ENCODE measurements around the gene TGFBR1. TPM values are rescaled to one million over a fixed set of nuclear protein-coding genes. Genes with fewer than 3 reads are reported as not detected.

The TGFBR1 gene
- total and polyA plus RNA-seq, 7 experiments from 2014 or later, result 18.3 to 95.5 (median 27.8) TPM

DNA sequence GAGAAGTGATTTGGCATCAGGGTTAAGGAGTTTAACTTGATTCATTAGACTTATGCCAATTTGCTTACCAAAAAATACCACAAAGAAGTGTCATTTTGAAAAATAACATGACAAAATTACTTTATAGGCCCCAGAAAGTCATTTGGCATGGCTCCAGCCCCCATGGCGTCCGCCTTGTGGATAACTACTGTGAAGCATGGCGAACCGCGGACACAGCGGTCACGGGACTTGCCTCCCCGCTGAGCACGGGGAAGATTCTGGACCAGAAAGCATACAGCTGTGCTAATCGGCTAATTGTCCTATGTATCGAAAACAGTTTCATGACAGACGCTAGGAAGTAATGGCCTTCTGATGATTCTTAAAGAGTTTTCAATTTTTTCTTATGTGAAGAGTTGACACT, 35.4 kb upstream of the TGFBR1 start:
- Histone ChIP-seq H3K4me3 (ENCODE audit: low read length) (no peak overlapping the region), H3K9me3 (ENCODE audit: control insufficient read depth in 2 of 3, low read length in 3 of 3) (no peaks in the 10 kb centered on the region), H3K27me3 (ENCODE audit: control insufficient read depth in 2 of 2, insufficient read depth in 2 of 2, low read length in 2 of 2) (no peaks in the 10 kb centered on the region), H3K27ac (ENCODE audit: low read depth, low read length) (no peak overlapping the region), H3K36me3 (ENCODE audit: control insufficient read depth in 2 of 3, insufficient read depth in 3 of 3, low read length in 3 of 3) (no peaks in the 10 kb centered on the region), H3K4me1 (ENCODE audit: control insufficient read depth in 2 of 2, insufficient read depth in 2 of 2, low read length in 2 of 2) (peaks cover 13 to 27% of the 10 kb centered on the region in 2 donors)
- ChIA-PET CTCF (no interaction called here), POLR2A (interaction anchor here (1.6 kb wide), 1 partner anchor 11 kb away, joined by 8 read pairs; no protein-coding TSS in a partner anchor)
- Mint-ChIP-seq H3K4me1 (peaks cover 21 to 83% (median 66%) of the 10 kb centered on the region in 7 donors), H3K9me3 (peaks cover 0 to 8% (median 0%) of the 10 kb centered on the region in 11 donors), H3K4me3 (peak overlapping the region in 6 of 10 donors; percentile 34 to 59 (median 48)), H3K27me3 (no peaks in the 10 kb centered on the region), H3K36me3 (peaks cover 0 to 30% (median 0%) of the 10 kb centered on the region in 5 donors), H3K27ac (peak overlapping the region; percentile 53 to 91 (median 82))
- DNase-seq (no peak), ATAC-seq (no peak)
- intact Hi-C loops (cut with micrococcal nuclease), result loop anchor here in 1 of 2 donors (1.0 to 2.0 kb wide), 2 partner anchors 10 to 15 kb away; no protein-coding TSS in a partner anchor

DNA sequence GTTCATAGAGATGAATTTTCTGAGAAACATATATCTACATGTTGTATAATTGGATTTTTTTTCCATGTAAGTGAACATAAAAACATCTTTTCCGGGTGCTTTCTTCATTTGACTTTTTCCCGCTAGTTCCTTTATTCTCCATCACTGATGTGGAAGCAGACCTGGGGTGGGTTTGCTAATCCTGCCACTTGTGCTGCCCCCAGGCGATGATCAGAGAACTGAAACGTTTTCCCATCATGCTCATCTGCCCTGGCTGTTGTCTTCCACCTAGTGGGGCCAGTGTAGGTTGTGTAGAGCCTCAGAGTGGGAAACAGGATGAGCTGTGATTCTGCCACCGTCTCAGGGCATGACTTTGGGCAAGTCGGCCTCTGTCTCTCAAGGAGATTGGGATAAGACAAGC, 34.2 kb upstream of the TGFBR1 start:
- H3K27ac ChIP-seq (ENCODE audit: low read depth, low read length), result no peak overlapping the region
- no peaks in the 10 kb centered on the region for H3K9me3 ChIP-seq (ENCODE audit: control insufficient read depth in 2 of 3, low read length in 3 of 3)
- intact Hi-C loops (cut with micrococcal nuclease), result no loop called here
- H3K4me1 ChIP-seq (ENCODE audit: control insufficient read depth in 2 of 2, insufficient read depth in 2 of 2, low read length in 2 of 2), result peaks cover 13 to 31% of the 10 kb centered on the region in 2 donors
- no peak for DNase-seq
- H3K27me3 ChIP-seq (ENCODE audit: control insufficient read depth in 2 of 2, insufficient read depth in 2 of 2, low read length in 2 of 2), result no peaks in the 10 kb centered on the region
- Mint-ChIP-seq H3K9me3 (peaks cover 0 to 6% (median 0%) of the 10 kb centered on the region in 11 donors), H3K36me3 (peaks cover 0 to 28% (median 0%) of the 10 kb centered on the region in 5 donors), H3K4me3 (peak overlapping the region in 1 of 10 donors; percentile 43), H3K27me3 (no peaks in the 10 kb centered on the region), H3K27ac (peak overlapping the region in 6 of 9 donors; percentile 45 to 70 (median 56)), H3K4me1 (peaks cover 31 to 85% (median 68%) of the 10 kb centered on the region in 7 donors)
- H3K4me3 ChIP-seq (ENCODE audit: low read length), result no peak overlapping the region
- ChIA-PET POLR2A (no interaction called here), CTCF (interaction anchor here (1.0 kb wide), 1 partner anchor 12 kb away, joined by 4 read pairs; no protein-coding TSS in a partner anchor)
- no peak for ATAC-seq
- H3K36me3 ChIP-seq (ENCODE audit: control insufficient read depth in 2 of 3, insufficient read depth in 3 of 3, low read length in 3 of 3), result no peaks in the 10 kb centered on the region

DNA sequence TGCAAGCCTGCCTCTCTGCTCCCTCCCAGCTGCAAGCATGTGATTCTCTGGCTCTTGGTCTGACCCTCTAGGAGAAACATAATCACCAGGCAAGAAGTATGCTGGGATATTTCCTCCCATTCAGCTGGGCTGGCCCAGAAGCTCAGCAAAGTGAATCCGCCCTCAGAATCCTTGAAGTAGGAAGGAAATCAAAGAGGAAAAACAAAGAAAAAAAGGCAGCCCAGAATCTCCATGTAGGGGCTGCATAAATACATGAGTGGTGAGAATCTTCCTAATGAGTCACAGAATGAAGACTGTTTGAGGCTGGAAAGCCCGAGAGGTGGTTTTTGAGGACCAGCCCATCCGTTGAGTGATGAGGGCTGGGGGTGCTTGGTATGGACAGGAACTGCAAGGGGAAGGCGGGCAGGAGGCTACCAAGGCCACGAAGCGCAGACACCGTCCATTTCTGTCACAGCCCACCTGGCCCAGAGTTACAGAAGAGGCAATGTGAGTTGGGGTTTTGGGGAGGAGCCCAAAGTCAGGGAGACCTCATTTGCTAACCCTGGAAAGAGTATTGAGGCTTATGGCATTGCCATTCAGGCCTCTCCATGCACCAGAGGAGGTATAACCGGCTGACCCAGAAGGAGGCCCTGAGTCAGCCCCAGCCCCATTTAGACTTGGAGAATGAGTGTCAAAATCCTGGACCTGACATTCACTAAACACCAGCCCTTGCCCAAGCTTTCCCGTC, 33.4 kb upstream of the TGFBR1 start:
- Mint-ChIP-seq H3K27ac (peak overlapping the region in 7 of 9 donors; percentile 5 to 77 (median 49)), H3K36me3 (peaks cover 0 to 29% (median 0%) of the 10 kb centered on the region in 5 donors), H3K9me3 (peaks cover 0 to 6% (median 0%) of the 10 kb centered on the region in 11 donors), H3K4me1 (peaks cover 37 to 87% (median 74%) of the 10 kb centered on the region in 7 donors), H3K27me3 (no peaks in the 10 kb centered on the region), H3K4me3 (no peak overlapping the region)
- Histone ChIP-seq H3K36me3 (ENCODE audit: control insufficient read depth in 2 of 3, insufficient read depth in 3 of 3, low read length in 3 of 3) (no peaks in the 10 kb centered on the region), H3K27me3 (ENCODE audit: control insufficient read depth in 2 of 2, insufficient read depth in 2 of 2, low read length in 2 of 2) (no peaks in the 10 kb centered on the region), H3K9me3 (ENCODE audit: control insufficient read depth in 2 of 3, low read length in 3 of 3) (no peaks in the 10 kb centered on the region), H3K4me1 (ENCODE audit: control insufficient read depth in 2 of 2, insufficient read depth in 2 of 2, low read length in 2 of 2) (peaks cover 18 to 37% of the 10 kb centered on the region in 2 donors), H3K4me3 (ENCODE audit: low read length) (no peak overlapping the region), H3K27ac (ENCODE audit: low read depth, low read length) (no peak overlapping the region)
- CTCF ChIA-PET, result interaction anchor here (1.0 kb wide), 1 partner anchor 12 kb away, joined by 4 read pairs; no protein-coding TSS in a partner anchor
- no peak for ATAC-seq
- intact Hi-C loops (cut with micrococcal nuclease), result no loop called here
- no peak for DNase-seq
- POLR2A ChIA-PET, result no interaction called here

DNA sequence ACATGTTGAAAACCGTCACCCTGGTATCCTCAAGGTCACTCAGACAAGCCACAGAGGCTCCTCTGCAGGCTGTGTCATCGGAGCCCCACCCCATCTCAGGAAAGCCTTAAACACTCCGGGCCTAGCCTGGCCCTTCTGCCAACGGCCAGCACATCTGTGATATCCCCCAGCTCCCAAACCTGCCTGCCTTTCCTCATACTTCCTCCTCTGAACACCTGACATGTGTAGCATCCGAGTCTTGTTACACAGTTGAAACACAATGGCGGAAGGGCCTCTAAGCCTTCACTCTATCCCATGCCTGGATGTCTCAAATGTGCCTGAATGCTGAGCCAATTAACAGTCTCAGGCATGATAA, 32.9 kb upstream of the TGFBR1 start:
- Histone ChIP-seq H3K27ac (ENCODE audit: low read depth, low read length) (no peak overlapping the region), H3K9me3 (ENCODE audit: control insufficient read depth in 2 of 3, low read length in 3 of 3) (no peaks in the 10 kb centered on the region), H3K4me1 (ENCODE audit: control insufficient read depth in 2 of 2, insufficient read depth in 2 of 2, low read length in 2 of 2) (peaks cover 24 to 41% of the 10 kb centered on the region in 2 donors), H3K27me3 (ENCODE audit: control insufficient read depth in 2 of 2, insufficient read depth in 2 of 2, low read length in 2 of 2) (no peaks in the 10 kb centered on the region), H3K36me3 (ENCODE audit: control insufficient read depth in 2 of 3, insufficient read depth in 3 of 3, low read length in 3 of 3) (no peaks in the 10 kb centered on the region), H3K4me3 (ENCODE audit: low read length) (no peak overlapping the region)
- H3K9me3 Mint-ChIP-seq, result peaks cover 0 to 6% (median 0%) of the 10 kb centered on the region in 11 donors
- intact Hi-C loops (cut with micrococcal nuclease), result no loop called here
- no peaks in the 10 kb centered on the region for H3K27me3 Mint-ChIP-seq
- H3K4me3 Mint-ChIP-seq, result no peak overlapping the region
- CTCF ChIA-PET, result interaction anchor here (1.0 kb wide), 1 partner anchor 11 kb away, joined by 4 read pairs; no protein-coding TSS in a partner anchor
- H3K4me1 Mint-ChIP-seq, result peaks cover 43 to 89% (median 78%) of the 10 kb centered on the region in 7 donors
- peaks cover 0 to 27% (median 0%) of the 10 kb centered on the region in 5 donors for H3K36me3 Mint-ChIP-seq
- ATAC-seq (no peak), DNase-seq (no peak)
- H3K27ac Mint-ChIP-seq, result peak overlapping the region in 2 of 9 donors; percentile 56 to 68
- POLR2A ChIA-PET, result no interaction called here

DNA sequence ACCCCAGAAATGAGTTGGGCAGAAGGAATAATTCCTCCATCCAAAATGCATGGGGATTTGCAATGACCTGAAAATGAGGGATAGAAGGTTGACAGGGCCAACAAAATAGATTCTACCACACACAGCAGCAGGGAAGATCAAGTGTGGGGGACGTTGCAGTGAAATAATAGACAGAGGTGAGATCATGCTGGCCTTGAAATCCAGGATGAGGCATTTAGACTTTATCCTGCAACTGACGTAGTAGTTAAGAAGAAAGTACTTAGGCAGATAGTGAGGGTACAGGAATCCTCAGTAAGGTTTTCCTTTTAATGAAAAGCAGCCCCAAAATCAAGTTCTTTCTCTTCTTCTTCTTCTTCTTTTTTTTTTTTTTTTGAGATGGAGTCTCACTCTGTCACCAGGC, 31.6 kb upstream of the TGFBR1 start:
- peaks cover 0 to 22% (median 0%) of the 10 kb centered on the region in 5 donors for H3K36me3 Mint-ChIP-seq
- DNase-seq (no peak), ATAC-seq (no peak)
- peak overlapping the region in 3 of 9 donors; percentile 4 to 50 (median 34) for H3K27ac Mint-ChIP-seq
- no peaks in the 10 kb centered on the region for H3K9me3 ChIP-seq (ENCODE audit: control insufficient read depth in 2 of 3, low read length in 3 of 3)
- H3K4me1 ChIP-seq (ENCODE audit: control insufficient read depth in 2 of 2, insufficient read depth in 2 of 2, low read length in 2 of 2), result peaks cover 30 to 52% of the 10 kb centered on the region in 2 donors
- H3K9me3 Mint-ChIP-seq, result peaks cover 0 to 6% (median 0%) of the 10 kb centered on the region in 11 donors
- ChIA-PET CTCF (no interaction called here), POLR2A (no interaction called here)
- no peaks in the 10 kb centered on the region for H3K36me3 ChIP-seq (ENCODE audit: control insufficient read depth in 2 of 3, insufficient read depth in 3 of 3, low read length in 3 of 3)
- H3K27me3 ChIP-seq (ENCODE audit: control insufficient read depth in 2 of 2, insufficient read depth in 2 of 2, low read length in 2 of 2), result no peaks in the 10 kb centered on the region
- H3K4me3 ChIP-seq (ENCODE audit: low read length), result no peak overlapping the region
- no peak overlapping the region for H3K4me3 Mint-ChIP-seq
- intact Hi-C loops (cut with micrococcal nuclease), result no loop called here
- H3K4me1 Mint-ChIP-seq, result peaks cover 46 to 88% (median 81%) of the 10 kb centered on the region in 7 donors
- no peak overlapping the region for H3K27ac ChIP-seq (ENCODE audit: low read depth, low read length)
- H3K27me3 Mint-ChIP-seq, result no peaks in the 10 kb centered on the region

- no peak for DNase-seq
- CTCF ChIA-PET, result interaction anchor here (0.6 to 1.7 kb wide), 2 partner anchors 11 to 28 kb away, joined by 4 read pairs; no protein-coding TSS in a partner anchor
- no peaks in the 10 kb centered on the region for H3K9me3 ChIP-seq (ENCODE audit: control insufficient read depth in 2 of 3, low read length in 3 of 3)
- peaks cover 41 to 88% (median 80%) of the 10 kb centered on the region in 7 donors for H3K4me1 Mint-ChIP-seq
- no peaks in the 10 kb centered on the region for H3K27me3 ChIP-seq (ENCODE audit: control insufficient read depth in 2 of 2, insufficient read depth in 2 of 2, low read length in 2 of 2)
- no peak for ATAC-seq
- no peak overlapping the region for H3K4me3 ChIP-seq (ENCODE audit: low read length)
- no peaks in the 10 kb centered on the region for H3K27me3 Mint-ChIP-seq
- intact Hi-C loops (cut with micrococcal nuclease), result no loop called here
- peaks cover 0 to 6% (median 0%) of the 10 kb centered on the region in 11 donors for H3K9me3 Mint-ChIP-seq
- no peak overlapping the region for H3K27ac ChIP-seq (ENCODE audit: low read depth, low read length)
- peaks cover 22 to 43% of the 10 kb centered on the region in 2 donors for H3K4me1 ChIP-seq (ENCODE audit: control insufficient read depth in 2 of 2, insufficient read depth in 2 of 2, low read length in 2 of 2)
- H3K36me3 ChIP-seq (ENCODE audit: control insufficient read depth in 2 of 3, insufficient read depth in 3 of 3, low read length in 3 of 3), result no peaks in the 10 kb centered on the region
- peak overlapping the region in 6 of 9 donors; percentile 14 to 74 (median 42) for H3K27ac Mint-ChIP-seq
- POLR2A ChIA-PET, result interaction anchor here (0.8 to 1.5 kb wide), 4 partner anchors 13 to 32 kb away, joined by 3 to 6 read pairs (median 4); no protein-coding TSS in a partner anchor
- H3K4me3 Mint-ChIP-seq, result no peak overlapping the region
- peaks cover 0 to 14% (median 0%) of the 10 kb centered on the region in 5 donors for H3K36me3 Mint-ChIP-seq
Measured at GRCh38 chr9:99073985-99074901, 30.7 kb upstream of the TGFBR1 start.

All from naive thymus-derived CD4-positive, alpha-beta T cell (primary cell).